Urothelium cell line (cell line): ENCODE data around the gene CDH1.

ENCODE experiments used
- DNase-seq: peaks from one replicate; pipeline ENCODE4 v3.0.0; 2011; ENCODE audit warnings: low spot score, mixed read lengths
- FAIRE-seq: peaks from 2 replicates; lab custom pipeline; 2011; peaks lifted over from hg19 to GRCh38; lab: Jason Lieb, UNC

CDH1 gene

GRCh38 chr16:68759062-68759461, 22.0 kb downstream of the CDH1 start:
- DNase-seq (no peak), FAIRE-seq (no peak)

GRCh38 chr16:68760671-68761275, 23.7 kb downstream of the CDH1 start:
- FAIRE-seq, result no peak
- peak; percentile 81 for DNase-seq

- FAIRE-seq (no peak), DNase-seq (no peak)
Observed at GRCh38 chr16:68762996-68763756, 26.1 kb downstream of the CDH1 start.

GRCh38 chr16:68764862-68765261, 27.8 kb downstream of the CDH1 start:
- FAIRE-seq (no peak), DNase-seq (no peak)

GRCh38 chr16:68767581-68767980, 30.5 kb downstream of the CDH1 start:
- no peak for FAIRE-seq
- no peak for DNase-seq

GRCh38 chr16:68768175-68768574, 31.1 kb downstream of the CDH1 start:
- no peak for DNase-seq
- no peak for FAIRE-seq

- FAIRE-seq, result no peak
Observed at GRCh38 chr16:68768771-68769170, 31.7 kb downstream of the CDH1 start.

GRCh38 chr16:68770671-68771070, 33.6 kb downstream of the CDH1 start:
- FAIRE-seq (no peak), DNase-seq (no peak)

More at GRCh38 chr16:68768771-68769170, 31.7 kb downstream of the CDH1 start:
- DNase-seq, result no peak

GRCh38 chr16:68772030-68772681, 35.1 kb downstream of the CDH1 start:
- no peak for FAIRE-seq
- DNase-seq, result no peak

GRCh38 chr16:68772871-68773270, 35.8 kb downstream of the CDH1 start:
- FAIRE-seq, result no peak
- no peak for DNase-seq

- no peak for DNase-seq
- no peak for FAIRE-seq
Observed at GRCh38 chr16:68774982-68775634, 38.0 kb downstream of the CDH1 start.

GRCh38 chr16:68776821-68777485, 39.9 kb downstream of the CDH1 start:
- DNase-seq, result no peak
- FAIRE-seq, result no peak

- FAIRE-seq, result no peak
- no peak for DNase-seq
Observed at GRCh38 chr16:68778551-68779231, 41.6 kb downstream of the CDH1 start.

GRCh38 chr16:68779891-68780290, 42.8 kb downstream of the CDH1 start:
- FAIRE-seq (no peak), DNase-seq (no peak)

GRCh38 chr16:68781784-68782183, 44.7 kb downstream of the CDH1 start:
- no peak for DNase-seq
- no peak for FAIRE-seq

- DNase-seq (no peak), FAIRE-seq (no peak)
Observed at GRCh38 chr16:68782198-68783174, 45.4 kb downstream of the CDH1 start.

- FAIRE-seq, result no peak
- DNase-seq, result no peak
Observed at GRCh38 chr16:68784226-68784625, 47.1 kb downstream of the CDH1 start.

GRCh38 chr16:68784721-68785120, 47.6 kb downstream of the CDH1 start:
- FAIRE-seq (no peak), DNase-seq (no peak)

GRCh38 chr16:68785715-68786114, 48.6 kb downstream of the CDH1 start:
- FAIRE-seq, result no peak
- DNase-seq, result no peak
